A673 (cell line): ENCODE results near the gene ALDH5A1.

Experiments
- EZH2 ChIP-seq: fragments of 200-600 bp; sonication (generic); IDR thresholded peaks from 2 replicates; pipeline ENCODE4 v1.6.1; 2017; ENCODE audit warnings: borderline replicate concordance, low read depth, mild to moderate bottlenecking, mixed read lengths, antibody characterized with exemption, low read length; ENCODE audit not compliant: poor library complexity, severe bottlenecking
- TF ChIP-seq, protein P1 (sequence below): fragments of 300-800, 200-600 bp; sonication (generic); conservative IDR thresholded peaks from 2 replicates; pipeline ENCODE4 v1.5.1; 2017; ENCODE audit warnings: low read depth, mild to moderate bottlenecking, antibody characterized with exemption, low read length, moderate library complexity, mixed read lengths

DNA sequence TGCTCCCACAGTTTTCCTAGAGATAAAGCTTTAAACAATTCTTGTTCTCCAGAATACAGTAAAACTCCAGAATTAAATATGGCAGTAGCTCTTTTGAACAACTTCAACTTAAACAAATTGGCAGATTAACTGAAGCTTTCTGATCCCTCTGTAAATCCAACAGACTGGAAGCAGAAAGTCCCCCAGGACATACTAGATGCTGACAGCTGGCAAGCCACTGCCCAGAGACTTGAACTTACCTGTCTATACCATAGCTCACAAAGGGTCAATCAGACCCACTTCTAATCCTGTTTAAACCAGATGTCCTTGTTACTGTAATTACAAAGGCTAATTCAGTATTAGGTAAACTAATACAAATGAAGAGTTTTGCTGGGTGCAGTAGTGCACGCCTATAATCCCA is 17.7 kb upstream of the ALDH5A1 start:
- no peak for TF ChIP-seq EZH2
- TF ChIP-seq, protein P1, sequence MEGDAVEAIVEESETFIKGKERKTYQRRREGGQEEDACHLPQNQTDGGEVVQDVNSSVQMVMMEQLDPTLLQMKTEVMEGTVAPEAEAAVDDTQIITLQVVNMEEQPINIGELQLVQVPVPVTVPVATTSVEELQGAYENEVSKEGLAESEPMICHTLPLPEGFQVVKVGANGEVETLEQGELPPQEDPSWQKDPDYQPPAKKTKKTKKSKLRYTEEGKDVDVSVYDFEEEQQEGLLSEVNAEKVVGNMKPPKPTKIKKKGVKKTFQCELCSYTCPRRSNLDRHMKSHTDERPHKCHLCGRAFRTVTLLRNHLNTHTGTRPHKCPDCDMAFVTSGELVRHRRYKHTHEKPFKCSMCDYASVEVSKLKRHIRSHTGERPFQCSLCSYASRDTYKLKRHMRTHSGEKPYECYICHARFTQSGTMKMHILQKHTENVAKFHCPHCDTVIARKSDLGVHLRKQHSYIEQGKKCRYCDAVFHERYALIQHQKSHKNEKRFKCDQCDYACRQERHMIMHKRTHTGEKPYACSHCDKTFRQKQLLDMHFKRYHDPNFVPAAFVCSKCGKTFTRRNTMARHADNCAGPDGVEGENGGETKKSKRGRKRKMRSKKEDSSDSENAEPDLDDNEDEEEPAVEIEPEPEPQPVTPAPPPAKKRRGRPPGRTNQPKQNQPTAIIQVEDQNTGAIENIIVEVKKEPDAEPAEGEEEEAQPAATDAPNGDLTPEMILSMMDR = no peak
